ENCODE data around the gene PCDHGA12. TPM values are rescaled to one million over a fixed set of nuclear protein-coding genes. Genes with fewer than 3 reads are reported as not detected.
"Not testable (repeated sequence)": the region's sequence is repeated elsewhere in the genome, so short reads cannot be mapped to it uniquely, and the experiment has no call there.

Gene PCDHGA12
- total RNA-seq, 1 experiment from 2014 or later: 0.79 TPM

GRCh38 chr5:141384471-141385267 lies 45.6 kb upstream of the PCDHGA12 start:
- Mint-ChIP-seq H3K4me3 (ENCODE audit: unreplicated experiment) (no peak overlapping the region), H3K27ac (ENCODE audit: low read depth, unreplicated experiment) (no peak overlapping the region), H3K9me3 (ENCODE audit: unreplicated experiment) (peaks cover 14% of the 10 kb centered on the region), H3K4me1 (ENCODE audit: insufficient read depth, unreplicated experiment) (no peaks in the 10 kb centered on the region), H3K36me3 (ENCODE audit: insufficient read depth, unreplicated experiment) (peaks cover 4% of the 10 kb centered on the region), H3K27me3 (ENCODE audit: insufficient read depth, unreplicated experiment) (no peaks in the 10 kb centered on the region)
- DNase-seq (ENCODE audit: unreplicated experiment): no peak
- POLR2A ChIA-PET: no interaction called here
- intact Hi-C loops (cut with micrococcal nuclease): no loop called here
- no TSS peak for BruUV-seq (replicated peaks)
- CTCF ChIA-PET: interaction anchor here (1.1 kb wide), 1 partner anchor 179 kb away, joined by 4 read pairs; no protein-coding TSS in a partner anchor
- TF ChIP-seq CTCF (IDR thresholded peaks at IDR 0.05; ENCODE audit: unreplicated experiment): no peak

DNA sequence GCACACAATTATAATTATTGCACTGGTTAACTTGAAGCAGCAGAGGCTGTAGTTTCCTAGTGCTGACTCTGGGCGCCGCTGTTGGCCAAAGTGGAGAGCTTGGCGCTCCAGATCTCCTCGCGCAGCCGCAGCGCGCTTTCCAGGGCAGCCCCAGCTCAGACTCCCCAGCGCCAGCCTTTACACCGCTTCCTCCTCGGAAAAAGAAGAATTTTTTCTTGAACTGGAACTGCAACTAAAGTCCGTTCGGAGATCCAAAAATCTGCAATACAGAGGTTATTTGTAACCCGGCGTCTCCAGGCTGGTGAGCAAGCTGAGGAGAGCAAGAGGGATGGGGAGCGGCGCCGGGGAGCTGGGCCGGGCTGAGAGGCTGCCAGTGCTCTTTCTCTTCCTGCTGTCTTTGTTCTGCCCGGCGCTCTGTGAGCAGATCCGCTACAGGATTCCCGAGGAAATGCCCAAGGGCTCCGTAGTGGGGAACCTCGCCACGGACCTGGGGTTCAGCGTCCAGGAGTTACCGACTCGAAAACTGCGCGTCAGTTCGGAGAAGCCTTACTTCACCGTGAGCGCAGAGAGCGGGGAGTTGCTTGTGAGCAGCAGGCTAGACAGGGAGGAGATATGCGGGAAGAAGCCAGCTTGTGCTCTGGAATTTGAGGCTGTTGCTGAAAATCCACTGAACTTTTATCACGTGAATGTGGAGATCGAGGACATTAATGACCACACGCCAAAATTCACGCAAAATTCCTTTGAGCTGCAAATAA lies 42.6 kb upstream of the PCDHGA12 start, which contains the start of gene PCDHGB4:
PCDHGB4 (plus strand) TSS at position 142 of the 755 bp plus-strand sequence; CDS start at position 329, 187 bp downstream.
- POLR2A ChIA-PET; H3K27ac Mint-ChIP-seq (ENCODE audit: low read depth, unreplicated experiment); BruUV-seq (replicated peaks); H3K27me3 Mint-ChIP-seq (ENCODE audit: insufficient read depth, unreplicated experiment); H3K4me3 Mint-ChIP-seq (ENCODE audit: unreplicated experiment); intact Hi-C loops (cut with micrococcal nuclease); DNase-seq (ENCODE audit: unreplicated experiment); H3K4me1 Mint-ChIP-seq (ENCODE audit: insufficient read depth, unreplicated experiment); H3K36me3 Mint-ChIP-seq (ENCODE audit: insufficient read depth, unreplicated experiment): not testable (repeated sequence)
- H3K9me3 Mint-ChIP-seq (ENCODE audit: unreplicated experiment): peaks cover 20% of the 10 kb centered on the region
- CTCF ChIA-PET: interaction anchor here (1.0 to 3.3 kb wide), 3 partner anchors 25 to 137 kb away, joined by 3 to 16 read pairs (median 8); partner anchors contain the start of genes PCDHGA10 and TAF7

- H3K36me3 Mint-ChIP-seq (ENCODE audit: insufficient read depth, unreplicated experiment): no peaks in the 10 kb centered on the region
- intact Hi-C loops (cut with micrococcal nuclease): no loop called here
- H3K9me3 Mint-ChIP-seq (ENCODE audit: unreplicated experiment): peaks cover 21% of the 10 kb centered on the region
Observed at GRCh38 chr5:141388661-141389060, 41.6 kb upstream of the PCDHGA12 start.

More at GRCh38 chr5:141388661-141389060, 41.6 kb upstream of the PCDHGA12 start:
- no TSS peak for BruUV-seq (replicated peaks)
- no peak for TF ChIP-seq CTCF (IDR thresholded peaks at IDR 0.05; ENCODE audit: unreplicated experiment)
- no peak overlapping the region for H3K27ac Mint-ChIP-seq (ENCODE audit: low read depth, unreplicated experiment)
- no peaks in the 10 kb centered on the region for H3K27me3 Mint-ChIP-seq (ENCODE audit: insufficient read depth, unreplicated experiment)
- CTCF ChIA-PET: interaction anchor here (1.0 to 3.3 kb wide), 3 partner anchors 24 to 136 kb away, joined by 3 to 16 read pairs (median 8); partner anchors contain the start of genes PCDHGA10 and TAF7
- no peaks in the 10 kb centered on the region for H3K4me1 Mint-ChIP-seq (ENCODE audit: insufficient read depth, unreplicated experiment)
- no peak for DNase-seq (ENCODE audit: unreplicated experiment)
- POLR2A ChIA-PET: no interaction called here
- no peak overlapping the region for H3K4me3 Mint-ChIP-seq (ENCODE audit: unreplicated experiment)

Data from MCF 10A (cell line).